Astrocyte of the spinal cord (primary cell): Measurements from ENCODE around the gene NAA80.
A peak's percentile ranks its signal among the peaks of the same experiment; 100 is the strongest.

Source experiments
- DNase-seq: peaks from one replicate; pipeline ENCODE4 v3.0.0; 2011; ENCODE audit warnings: low read depth, low spot score
- H3K4me3 ChIP-seq: 2 replicates; pipeline ENCODE4 v1.5.1; 2011; ENCODE audit warnings: low read depth, mild to moderate bottlenecking, low read length, moderate library complexity
- in situ Hi-C: cut with HindIII; loops from 2 replicates; pipeline ENCODE4 v1.10.0; 2017; ENCODE audit warnings: low sequenced_read_pairs
- TF ChIP-seq, protein P1 (sequence below): IDR thresholded peaks from 2 replicates; pipeline ENCODE4 v1.5.1; 2012; ENCODE audit warnings: low read depth, mild to moderate bottlenecking, low read length, inconsistent platforms

Gene NAA80

DNA sequence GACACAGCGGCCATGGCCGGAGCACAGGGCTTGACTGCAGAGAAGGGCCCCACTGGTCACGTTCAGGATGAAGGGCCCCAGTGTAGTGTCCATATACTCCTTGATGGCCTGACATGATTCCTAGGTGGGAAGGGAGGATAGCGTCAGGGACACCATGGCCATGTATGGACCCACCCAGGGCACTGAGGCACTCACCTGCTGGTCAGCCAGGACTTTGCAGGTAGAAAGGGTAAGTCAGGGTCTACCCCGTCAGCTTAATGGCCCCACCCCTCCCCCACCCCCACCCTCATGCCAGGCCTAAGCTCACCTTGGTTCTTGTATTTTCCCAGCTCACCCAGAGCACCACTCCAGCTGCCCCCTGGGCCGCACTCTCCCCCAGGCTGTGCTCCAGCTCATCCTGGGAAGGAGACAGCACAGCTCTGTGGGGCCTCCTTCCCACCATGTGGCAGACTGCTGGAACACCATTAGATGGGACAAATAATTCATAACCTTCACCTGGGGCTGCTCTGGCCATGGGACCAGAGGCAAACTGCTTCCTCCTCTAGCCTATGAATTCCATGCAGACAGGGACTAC, 1.6 kb upstream of the NAA80 start:
- in situ Hi-C loops = no loop called here
- TF ChIP-seq, protein P1, sequence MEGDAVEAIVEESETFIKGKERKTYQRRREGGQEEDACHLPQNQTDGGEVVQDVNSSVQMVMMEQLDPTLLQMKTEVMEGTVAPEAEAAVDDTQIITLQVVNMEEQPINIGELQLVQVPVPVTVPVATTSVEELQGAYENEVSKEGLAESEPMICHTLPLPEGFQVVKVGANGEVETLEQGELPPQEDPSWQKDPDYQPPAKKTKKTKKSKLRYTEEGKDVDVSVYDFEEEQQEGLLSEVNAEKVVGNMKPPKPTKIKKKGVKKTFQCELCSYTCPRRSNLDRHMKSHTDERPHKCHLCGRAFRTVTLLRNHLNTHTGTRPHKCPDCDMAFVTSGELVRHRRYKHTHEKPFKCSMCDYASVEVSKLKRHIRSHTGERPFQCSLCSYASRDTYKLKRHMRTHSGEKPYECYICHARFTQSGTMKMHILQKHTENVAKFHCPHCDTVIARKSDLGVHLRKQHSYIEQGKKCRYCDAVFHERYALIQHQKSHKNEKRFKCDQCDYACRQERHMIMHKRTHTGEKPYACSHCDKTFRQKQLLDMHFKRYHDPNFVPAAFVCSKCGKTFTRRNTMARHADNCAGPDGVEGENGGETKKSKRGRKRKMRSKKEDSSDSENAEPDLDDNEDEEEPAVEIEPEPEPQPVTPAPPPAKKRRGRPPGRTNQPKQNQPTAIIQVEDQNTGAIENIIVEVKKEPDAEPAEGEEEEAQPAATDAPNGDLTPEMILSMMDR = no peak
- no peak overlapping the region for H3K4me3 ChIP-seq

DNA sequence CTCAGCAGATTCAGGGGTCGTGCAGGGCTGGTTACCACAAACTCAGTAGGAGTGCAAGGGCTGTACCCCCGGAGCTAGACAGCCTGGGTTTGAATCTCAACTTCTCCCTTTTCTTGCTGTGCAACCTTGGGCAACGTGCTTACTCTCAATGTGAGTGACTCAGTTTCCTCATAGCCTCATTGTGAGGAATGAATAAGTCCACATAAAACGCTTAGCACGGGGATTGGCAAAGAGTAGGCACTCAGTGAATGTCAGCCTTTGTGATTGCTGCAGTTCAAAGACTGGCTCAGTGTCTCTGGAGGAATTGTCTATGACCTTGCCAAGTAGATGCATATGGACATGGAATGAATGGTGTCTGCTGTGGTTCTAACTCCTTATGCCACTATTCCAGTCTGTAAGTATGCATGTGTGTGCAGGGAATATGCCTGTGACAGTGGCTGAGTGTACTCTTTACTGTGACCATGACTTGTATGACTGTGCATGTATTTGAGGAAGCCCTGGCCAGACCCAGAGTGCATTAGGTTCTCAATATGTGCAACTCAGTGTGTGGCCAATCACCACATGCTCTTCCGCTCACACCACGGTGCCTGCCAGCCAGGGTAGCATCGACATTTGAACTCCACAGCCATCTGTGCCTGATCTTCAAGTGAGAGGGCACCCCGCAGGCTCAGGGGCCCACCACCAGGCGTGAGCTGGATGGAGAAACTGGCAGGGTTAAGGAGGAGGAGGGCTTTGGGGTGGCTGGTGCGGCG, 900 bp upstream of the NAA80 start:
- in situ Hi-C loops = no loop called here
- no peak for DNase-seq
- H3K4me3 ChIP-seq = peak overlapping the region; percentile 77
- TF ChIP-seq, protein P1 = no peak

More for the DNA sequence above, 1.6 kb upstream of the NAA80 start:
- DNase-seq = no peak

DNA sequence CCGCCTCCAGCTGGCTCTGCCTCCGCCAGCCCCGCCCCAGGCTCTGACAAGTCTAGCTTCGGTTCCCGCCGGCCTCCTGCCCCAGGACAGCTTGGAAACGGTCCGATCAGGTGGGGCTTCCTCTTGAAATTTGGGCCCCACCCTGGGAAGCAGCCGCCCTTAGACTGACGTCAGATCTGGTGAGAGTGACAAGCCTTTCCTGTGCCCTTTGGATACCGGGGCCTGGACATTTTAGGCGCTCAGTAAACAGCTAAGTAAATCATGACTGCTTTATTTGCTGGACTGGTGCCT, 378 bp upstream of the NAA80 start:
- no peak for DNase-seq
- in situ Hi-C loops = no loop called here
- TF ChIP-seq, protein P1 = no peak
- H3K4me3 ChIP-seq = peak overlapping the region; percentile 77

DNA sequence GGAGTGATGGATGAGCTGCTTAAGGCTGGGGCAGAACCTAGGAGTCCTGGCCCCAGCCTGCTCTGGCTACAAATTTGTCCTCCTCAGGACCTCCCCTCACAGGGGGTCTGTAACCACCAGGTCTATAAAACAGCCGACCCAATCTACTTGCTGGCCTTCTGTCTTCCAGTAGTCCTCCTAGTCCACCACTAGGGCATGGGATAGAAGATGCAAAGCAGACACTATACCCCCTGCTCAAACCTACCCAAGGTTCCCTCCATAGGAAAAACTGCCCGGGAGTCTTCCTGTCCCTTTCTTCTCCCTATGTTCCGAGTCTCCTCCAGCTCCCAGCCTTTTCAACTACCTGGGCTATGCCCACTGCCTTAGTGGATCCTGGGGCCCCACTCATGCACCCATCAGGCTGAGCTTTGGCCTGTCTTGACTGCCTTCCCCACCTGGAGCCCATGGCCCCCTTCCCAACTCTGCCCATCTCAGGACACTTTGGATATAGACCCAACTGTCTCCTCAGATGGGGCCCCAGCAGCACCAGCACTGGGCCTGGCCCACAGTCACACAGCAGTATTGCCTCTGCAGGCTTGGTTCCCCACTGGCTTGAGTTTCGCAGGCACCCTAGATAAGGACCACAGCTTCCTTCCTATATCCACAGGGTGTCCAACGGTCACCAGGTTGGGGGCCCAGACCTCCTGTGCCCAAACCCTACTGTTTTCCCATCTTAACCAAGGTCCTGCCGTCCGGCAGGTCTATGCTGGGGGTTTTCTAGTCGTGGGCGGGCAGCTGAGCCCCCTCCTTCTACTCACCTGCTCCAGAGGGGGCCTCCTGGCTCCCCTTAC, 1.1 kb downstream of the NAA80 start:
- no peak for DNase-seq

DNA sequence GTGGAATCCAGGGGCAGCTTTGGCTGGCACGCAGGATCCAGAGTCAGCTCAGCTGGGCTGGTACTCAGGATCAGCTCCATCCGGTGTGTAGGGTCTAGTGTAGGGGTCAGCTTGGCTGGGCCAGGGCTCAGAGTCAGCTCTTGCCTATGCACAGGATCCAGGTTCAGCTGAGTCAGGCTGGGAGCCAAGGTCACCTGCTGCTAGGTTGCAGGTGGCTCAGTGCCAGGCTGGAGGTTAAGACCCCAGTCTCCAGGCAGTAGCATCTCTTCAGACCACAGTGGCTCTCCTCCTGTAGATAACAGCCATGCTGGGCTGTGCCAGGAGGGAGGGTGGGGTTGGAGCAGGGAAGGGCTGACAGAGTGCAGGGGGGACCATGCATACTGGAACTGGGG, 1.8 kb downstream of the NAA80 start:
- TF ChIP-seq, protein P1 = no peak
- no peak overlapping the region for H3K4me3 ChIP-seq
- in situ Hi-C loops = no loop called here
- no peak for DNase-seq

More for the DNA sequence above, 1.1 kb downstream of the NAA80 start:
- peak overlapping the region; percentile 77 for H3K4me3 ChIP-seq
- TF ChIP-seq, protein P1 = peak; percentile 26
- in situ Hi-C loops = no loop called here

DNA sequence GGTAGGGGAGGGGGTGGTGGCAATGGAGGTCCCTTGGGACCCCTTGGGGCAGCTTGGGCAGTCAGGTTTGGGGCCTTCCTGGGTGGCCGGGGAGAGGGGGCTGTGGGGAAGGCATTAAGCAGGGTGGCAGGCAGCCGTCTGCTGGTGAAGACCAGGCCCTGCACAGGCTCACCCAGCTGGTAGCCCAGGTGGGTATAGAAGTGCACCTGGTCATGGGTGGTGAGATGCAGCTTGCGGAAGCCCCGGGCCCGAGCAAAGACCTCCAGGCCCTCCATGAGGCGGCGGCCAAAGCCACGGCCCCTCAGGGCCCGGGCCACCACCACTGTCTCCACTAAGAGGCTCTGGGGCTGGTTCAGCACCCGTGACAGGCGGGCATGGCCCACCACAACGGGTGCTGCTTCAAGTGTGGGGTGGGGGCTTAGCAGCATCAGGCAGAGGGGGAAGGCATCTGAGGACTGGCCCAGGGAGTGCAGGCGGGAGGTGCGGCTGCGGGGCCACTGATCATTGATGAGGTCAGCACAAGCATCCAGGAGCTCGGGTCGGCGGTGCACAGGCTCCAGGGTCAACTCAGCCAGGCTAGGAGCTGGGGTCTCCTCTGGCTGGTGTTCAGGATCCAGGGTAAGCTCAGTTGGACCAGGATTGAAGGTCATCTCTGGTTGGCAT, 2.4 kb downstream of the NAA80 start:
- no peak for DNase-seq
- TF ChIP-seq, protein P1 = no peak
- H3K4me3 ChIP-seq = no peak overlapping the region
- in situ Hi-C loops = no loop called here
